Fibroblast of the aortic adventitia (primary cell): ENCODE data around the gene DNM2. TPM values are rescaled to one million over a fixed set of nuclear protein-coding genes. Genes with fewer than 3 reads are reported as not detected.

Source experiments
- DNase-seq: peaks from one replicate; pipeline ENCODE4 v3.0.0-alpha.2; 2010; ENCODE audit warnings: low read depth
- H3K4me3 ChIP-seq: 2 replicates; pipeline ENCODE4 v1.5.1; 2011; ENCODE audit warnings: low read depth, mild to moderate bottlenecking, control low read depth, low read length, moderate library complexity
- CTCF ChIP-seq: IDR thresholded peaks from 2 replicates; pipeline ENCODE4 v1.5.1; 2011; ENCODE audit warnings: mild to moderate bottlenecking, low read length, control low read depth, inconsistent platforms; ENCODE audit not compliant: insufficient read depth
- total RNA-seq: library from RNA; depleted of rRNA; stranded (reverse); fragments of >200 nt; gene quantifications from 2 replicates; pipeline ENCODE4 v1.2.3, GENCODE V29; 2012; ENCODE audit warnings: low replicate concordance

Gene DNM2
- total RNA-seq, 1 donor, result 83.2 TPM

GRCh38 chr19:10846500-10847202 lies 128.8 kb downstream of the DNM2 start:
- TF ChIP-seq CTCF, result no peak
- H3K4me3 ChIP-seq, result no peak overlapping the region
- no peak for DNase-seq

DNA sequence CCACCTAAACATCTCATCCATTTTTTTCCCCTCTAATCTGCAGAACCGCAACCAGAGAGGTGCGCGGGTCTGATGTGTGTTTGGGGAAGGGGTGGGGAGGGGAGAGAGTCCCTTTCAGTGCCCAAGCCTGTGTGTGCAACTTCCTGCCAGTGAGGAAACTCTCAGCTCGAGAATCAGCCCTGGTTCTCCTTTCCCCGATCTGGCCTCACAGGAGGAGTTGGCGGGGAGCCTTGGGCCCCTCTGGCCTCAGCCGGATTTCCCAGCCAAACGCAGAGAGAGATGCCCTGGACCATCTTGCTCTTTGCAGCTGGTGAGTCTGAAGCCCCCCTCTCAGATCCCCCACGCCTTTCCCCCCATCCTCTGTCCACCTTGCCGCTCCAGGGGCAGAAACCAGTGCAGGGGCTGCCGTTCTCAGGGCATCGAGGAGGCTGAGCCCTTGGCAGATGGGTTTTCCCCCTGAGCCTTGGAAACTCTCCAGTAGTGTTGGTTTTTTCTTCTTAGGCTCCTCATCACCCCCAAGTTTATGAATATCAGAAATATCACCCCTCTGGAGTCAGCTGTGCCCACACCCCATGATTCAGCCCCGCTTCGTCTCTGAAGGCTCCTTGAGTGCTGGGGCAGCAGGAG lies 130.5 kb downstream of the DNM2 start, which contains the start of gene C19orf38:
Gene C19orf38 (plus strand): TSS at position 186 of the 627 bp plus-strand sequence. CDS start 94 bp downstream, at position 280.
- TF ChIP-seq CTCF, result no peak
- no peak within 1 kb of the TSS for H3K4me3 ChIP-seq
- DNase-seq, result no peak

DNA sequence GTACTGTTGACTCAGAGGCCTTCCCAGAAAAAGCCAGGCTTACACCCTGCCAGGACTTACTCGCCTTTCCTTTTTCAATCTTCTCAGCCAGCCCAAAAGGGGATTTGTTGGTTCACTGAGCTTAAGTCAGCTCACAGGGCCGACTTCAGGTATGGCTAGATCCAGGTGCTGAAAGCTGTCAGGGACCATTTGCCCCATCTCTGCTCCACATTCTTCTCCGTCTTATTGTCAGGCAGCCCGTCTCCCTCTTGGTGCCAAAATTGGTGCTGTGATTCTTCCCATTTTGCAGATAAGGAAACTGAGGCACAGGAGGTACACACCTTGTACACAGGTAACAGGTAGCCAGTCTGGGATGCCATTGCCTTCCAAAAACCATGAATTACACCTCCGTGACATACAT lies 132.8 kb downstream of the DNM2 start:
- no peak for DNase-seq
- H3K4me3 ChIP-seq, result no peak overlapping the region
- TF ChIP-seq CTCF, result no peak

- peak; percentile 53 for DNase-seq
- TF ChIP-seq CTCF, result no peak
- H3K4me3 ChIP-seq, result no peak overlapping the region
Measured at GRCh38 chr19:10852098-10852800, 134.4 kb downstream of the DNM2 start.

DNA sequence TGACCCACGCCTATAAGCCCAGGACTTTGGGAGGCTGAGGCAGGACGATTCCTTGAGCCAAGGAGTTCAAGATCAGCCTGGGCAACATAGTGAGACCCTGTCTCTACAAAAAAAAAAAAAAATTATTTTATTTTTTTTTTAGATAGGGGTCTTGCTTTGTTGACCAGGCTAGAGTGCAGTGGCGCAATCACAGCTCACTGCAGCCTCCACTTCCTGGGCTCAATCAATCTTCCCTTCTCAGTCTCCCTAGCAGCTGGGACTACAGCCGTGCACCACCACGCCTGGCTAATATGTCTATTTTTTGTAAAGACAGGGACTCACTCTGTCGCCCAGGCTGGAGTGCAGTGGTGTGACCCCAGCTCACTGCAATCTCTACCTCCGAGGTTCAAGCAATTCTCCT lies 135.1 kb downstream of the DNM2 start:
- H3K4me3 ChIP-seq, result no peak overlapping the region
- TF ChIP-seq CTCF, result no peak
- DNase-seq, result no peak

GRCh38 chr19:10854350-10855089 lies 136.6 kb downstream of the DNM2 start:
- DNase-seq, result no peak
- TF ChIP-seq CTCF, result no peak
- H3K4me3 ChIP-seq, result no peak overlapping the region
